Cardiac muscle cell (in vitro differentiated cells and primary cell): Measurements from ENCODE around the gene NEURL1B. TPM values are rescaled to one million over a fixed set of nuclear protein-coding genes. Genes with fewer than 3 reads are reported as not detected.

Experiments
- DNase-seq, 2 donors: peaks; one replicate each; pipeline versions ENCODE4 v3.0.0 to v3.0.0-alpha.2; 2010 to 2017; ENCODE audit warnings: low read depth in 1 of 2, low spot score in 1 of 2
- H3K27ac ChIP-seq: fragments of 200-600 bp; sonication (generic); 2 replicates; pipeline ENCODE4 v1.5.1; 2016
- H3K27me3 ChIP-seq: fragments of 200-600 bp; sonication (generic); 2 replicates; pipeline ENCODE4 v1.6.0; 2016; ENCODE audit warnings: control low read depth
- H3K36me3 ChIP-seq: fragments of 200-600 bp; sonication (generic); 2 replicates; pipeline ENCODE4 v1.5.1; 2016; ENCODE audit warnings: control low read depth
- H3K4me1 ChIP-seq: fragments of 200-600 bp; sonication (generic); 2 replicates; pipeline ENCODE4 v1.8.1; 2017; ENCODE audit warnings: low read depth, mild to moderate bottlenecking, mixed run types
- H3K4me3 ChIP-seq: fragments of 200-600 bp; sonication (generic); 2 replicates; pipeline ENCODE4 v1.5.1; 2016; ENCODE audit warnings: mild to moderate bottlenecking
- H3K9me3 ChIP-seq: fragments of 200-600 bp; sonication (generic); 2 replicates; pipeline ENCODE4 v1.5.1; 2017; ENCODE audit warnings: low read depth, mild to moderate bottlenecking, control low read depth
- CTCF ChIP-seq: IDR thresholded peaks from 2 replicates; pipeline ENCODE4 v1.5.1; 2012; ENCODE audit warnings: low read depth, mild to moderate bottlenecking, low read length
- polyA plus RNA-seq: library from polyadenylated mRNA; unstranded; fragments of >200 nt; fragmentation: Nextera tagmentation; extraction: Ambion mirVana; gene quantifications from 2 replicates; pipeline ENCODE4 v1.2.1, GENCODE V29; 2016
- total RNA-seq: library from RNA; depleted of rRNA; stranded (reverse); fragments of >200 nt; gene quantifications from 2 replicates; pipeline ENCODE4 v1.2.3, GENCODE V29; 2016

NEURL1B gene
- total and polyA plus RNA-seq, 2 experiments from 2014 or later = 4.6 to 55.8 TPM

- no peak for DNase-seq
- Histone ChIP-seq H3K27ac (no peak overlapping the region), H3K9me3 (no peaks in the 10 kb centered on the region), H3K4me1 (peaks cover 5% of the 10 kb centered on the region), H3K27me3 (no peaks in the 10 kb centered on the region), H3K36me3 (no peaks in the 10 kb centered on the region), H3K4me3 (no peak overlapping the region)
- TF ChIP-seq CTCF = no peak
Observed at GRCh38 chr5:172731680-172732074, 90.6 kb downstream of the NEURL1B start.

DNA sequence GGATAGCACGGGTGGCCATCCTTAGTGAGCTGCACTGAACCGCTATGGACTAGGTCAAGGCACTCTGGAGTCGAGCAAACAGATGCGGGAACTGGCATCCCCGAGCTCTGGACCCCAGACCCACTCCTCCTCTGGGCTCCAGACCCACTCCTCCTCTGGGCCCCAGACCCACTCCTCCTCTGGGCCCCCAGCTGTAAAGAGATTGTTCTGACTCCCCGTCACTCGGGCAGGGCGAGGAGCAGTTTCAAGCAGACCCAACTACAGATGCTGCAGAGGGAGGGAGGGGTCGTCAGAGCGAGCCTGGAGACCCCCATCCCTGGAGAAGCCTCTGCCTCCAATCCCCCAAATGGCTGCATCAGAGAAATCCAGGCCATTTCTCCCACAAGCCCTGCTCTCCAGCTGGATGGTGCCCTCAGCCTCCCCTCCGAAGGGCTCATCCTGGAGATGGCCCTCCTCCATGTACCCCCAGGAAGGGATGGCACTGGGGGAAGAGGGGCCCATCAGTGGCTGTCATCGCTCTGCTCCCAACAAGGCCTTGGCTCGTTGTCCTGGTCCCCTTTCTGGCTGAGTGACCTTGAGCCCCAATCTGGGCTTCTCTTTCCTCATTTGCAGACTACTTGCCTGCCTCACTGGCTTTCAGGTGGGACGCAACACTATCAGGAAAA lies 91.3 kb downstream of the NEURL1B start:
- H3K27me3 ChIP-seq = no peaks in the 10 kb centered on the region
- peaks cover 5% of the 10 kb centered on the region for H3K4me1 ChIP-seq
- H3K36me3 ChIP-seq = no peaks in the 10 kb centered on the region
- no peak overlapping the region for H3K4me3 ChIP-seq
- H3K9me3 ChIP-seq = no peaks in the 10 kb centered on the region
- H3K27ac ChIP-seq = no peak overlapping the region
- no peak for DNase-seq
- TF ChIP-seq CTCF = no peak

DNA sequence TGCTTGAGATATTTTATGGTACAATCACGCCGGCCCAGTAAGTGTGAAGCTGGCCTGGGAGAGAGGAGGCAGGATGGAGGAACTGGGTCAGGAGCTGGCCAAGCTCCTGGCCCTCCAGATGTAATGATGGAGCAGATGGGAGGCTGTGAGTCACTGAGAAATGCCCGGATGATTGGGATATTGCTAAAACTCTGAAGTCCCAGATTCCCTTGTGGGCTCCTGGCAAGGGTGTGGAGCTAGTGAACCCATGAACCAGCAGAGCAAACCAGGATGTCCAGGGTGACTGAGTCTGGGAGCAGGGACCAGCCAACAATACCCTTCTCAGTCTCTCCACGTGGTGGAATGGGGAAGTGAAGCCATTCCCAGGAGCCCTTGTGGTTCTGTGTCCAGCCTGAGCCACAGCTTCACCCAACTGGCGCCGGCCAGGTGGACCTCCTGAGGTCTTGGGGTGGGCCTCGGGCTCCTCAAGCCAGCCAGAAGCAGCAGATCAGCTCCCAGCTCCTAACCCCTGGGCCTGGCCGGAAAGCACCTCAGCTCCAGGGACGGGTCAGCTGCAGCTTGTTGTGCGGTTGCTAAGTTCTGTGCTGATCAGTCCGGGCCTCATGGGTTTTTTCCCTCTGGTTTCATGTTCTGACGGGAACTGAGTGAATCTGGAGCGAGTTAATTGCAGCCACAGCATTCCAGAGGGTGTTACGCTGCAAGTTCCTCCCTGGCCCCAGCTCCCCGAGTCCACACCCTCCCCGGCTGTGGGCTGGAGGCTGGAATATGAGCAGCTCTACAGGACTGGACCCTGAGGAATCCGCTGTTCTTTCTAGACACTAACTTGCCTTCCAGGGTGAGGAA lies 92.3 kb downstream of the NEURL1B start:
- Histone ChIP-seq H3K36me3 (no peaks in the 10 kb centered on the region), H3K27ac (no peak overlapping the region), H3K4me3 (no peak overlapping the region)

DNA sequence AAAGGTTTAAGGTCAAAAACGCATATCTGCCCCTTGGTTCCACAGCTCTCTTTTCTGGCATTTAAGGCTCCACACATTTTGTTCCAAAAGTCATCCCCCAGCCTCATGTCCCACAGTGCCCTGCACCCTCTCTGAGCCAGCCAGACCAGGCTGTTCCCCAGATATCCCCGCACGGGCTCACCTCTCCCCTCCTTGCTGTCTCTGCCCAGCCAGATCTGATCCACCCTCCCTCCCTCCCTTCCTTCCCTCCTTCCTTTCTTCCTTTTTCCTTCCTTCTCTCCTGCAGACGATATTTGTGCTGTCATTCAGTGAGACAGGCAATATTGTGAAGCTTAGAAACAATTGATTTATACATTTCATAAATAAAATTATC lies 92.9 kb downstream of the NEURL1B start:
- Histone ChIP-seq H3K4me1 (peaks cover 5% of the 10 kb centered on the region), H3K27ac (no peak overlapping the region), H3K36me3 (no peaks in the 10 kb centered on the region), H3K27me3 (no peaks in the 10 kb centered on the region), H3K9me3 (no peaks in the 10 kb centered on the region), H3K4me3 (no peak overlapping the region)
- DNase-seq = no peak
- no peak for TF ChIP-seq CTCF

More for the DNA sequence above, 92.3 kb downstream of the NEURL1B start:
- H3K4me1 ChIP-seq = peaks cover 5% of the 10 kb centered on the region
- no peaks in the 10 kb centered on the region for H3K9me3 ChIP-seq
- no peak for TF ChIP-seq CTCF
- no peaks in the 10 kb centered on the region for H3K27me3 ChIP-seq
- DNase-seq = peak in 1 of 2 donors; percentile 98

DNA sequence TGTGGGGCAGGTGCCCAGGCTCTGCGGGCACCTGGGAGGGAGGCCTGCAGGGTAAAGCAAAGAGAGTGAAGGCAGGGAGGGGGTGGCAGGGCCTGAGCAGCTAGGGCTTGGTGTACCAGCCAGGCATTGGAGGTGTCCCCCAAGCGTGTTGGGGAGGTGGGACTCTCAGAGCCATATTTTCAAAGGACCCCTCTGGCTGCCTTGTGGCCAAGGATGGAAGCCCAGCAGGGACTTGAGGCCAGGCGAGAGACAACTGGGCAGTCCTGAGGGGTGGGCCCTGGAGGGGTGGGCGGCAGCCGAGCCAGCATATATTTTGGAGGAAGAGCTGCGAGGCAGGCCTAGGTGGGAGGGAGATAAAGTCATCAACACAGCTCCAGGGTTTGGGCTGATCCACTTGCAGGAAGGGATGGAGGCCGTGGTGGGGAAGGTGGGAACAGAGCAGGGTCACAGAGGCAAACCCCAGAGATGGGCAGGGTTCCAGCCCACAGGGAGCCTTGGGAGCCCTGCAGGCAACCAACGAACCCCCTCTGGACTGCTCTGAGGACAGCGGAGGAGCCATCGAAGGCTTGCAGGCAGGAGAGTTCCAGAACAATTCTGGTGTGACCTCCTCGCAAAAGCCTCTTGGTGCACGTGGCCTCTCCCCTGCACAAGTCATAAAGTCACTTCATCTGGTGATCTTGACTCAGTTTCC lies 94.2 kb downstream of the NEURL1B start:
- Histone ChIP-seq H3K27ac (no peak overlapping the region), H3K4me1 (peaks cover 5% of the 10 kb centered on the region), H3K36me3 (no peaks in the 10 kb centered on the region), H3K9me3 (no peaks in the 10 kb centered on the region), H3K4me3 (no peak overlapping the region), H3K27me3 (no peaks in the 10 kb centered on the region)
- no peak for DNase-seq
- no peak for TF ChIP-seq CTCF
